Measurements from ENCODE around the gene LMX1A.

DNA sequence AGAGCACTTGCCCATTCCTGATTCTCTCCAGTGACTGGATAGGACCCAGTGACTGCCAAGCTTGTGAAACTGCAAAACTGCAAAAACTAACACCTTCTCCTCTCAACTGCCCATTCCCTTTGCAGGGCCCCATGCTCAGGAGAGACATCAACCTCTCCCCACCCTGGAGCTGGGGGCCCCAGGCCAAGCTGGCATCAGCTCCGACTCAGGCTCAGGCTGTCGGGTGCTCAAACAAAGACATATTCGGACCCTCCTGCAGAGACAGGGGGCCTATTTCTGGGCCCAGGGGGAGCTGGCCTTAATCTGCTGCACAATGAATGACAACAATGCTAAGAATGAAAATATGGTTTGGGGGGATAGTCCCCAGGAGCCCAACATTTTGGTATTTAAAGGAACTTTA, 11.8 kb downstream of the LMX1A start:
- no peak for TF ChIP-seq POLR2A (IDR thresholded peaks at IDR 0.05; ENCODE audit: low read length)
- no peak for TF ChIP-seq GATA1 (IDR thresholded peaks at IDR 0.05; ENCODE audit: low read depth, low read length)
